Activated CD4-positive, alpha-beta T cell treated with anti-CD3 and anti-CD28 coated beads, Interleukin-2, amount 50 U/mL, for 48 hours (primary cell): ENCODE results near the gene ATXN1.

Source experiments
- DNase-seq, 2 experiments: peaks; one replicate each; pipeline ENCODE4 v3.0.0-alpha.2; 2020

ATXN1 gene

GRCh38 chr6:16321826-16322225 is 439.4 kb downstream of the ATXN1 start:
- DNase-seq = no peak

GRCh38 chr6:16321341-16321710 is 439.9 kb downstream of the ATXN1 start:
- no peak for DNase-seq

GRCh38 chr6:16320533-16321340 is 440.5 kb downstream of the ATXN1 start:
- no peak for DNase-seq

GRCh38 chr6:16319813-16320532 is 441.3 kb downstream of the ATXN1 start:
- DNase-seq = peak; percentile 59 to 68

- DNase-seq = no peak
Measured at GRCh38 chr6:16318953-16319720, 442.1 kb downstream of the ATXN1 start.

- peak; percentile 42 to 53 for DNase-seq
Measured at GRCh38 chr6:16318538-16318937, 442.7 kb downstream of the ATXN1 start.

GRCh38 chr6:16316741-16317251 is 444.5 kb downstream of the ATXN1 start:
- peak in 1 of 2 experiments; percentile 27 for DNase-seq

GRCh38 chr6:16314296-16314695 is 447.0 kb downstream of the ATXN1 start:
- DNase-seq = no peak

GRCh38 chr6:16313732-16314131 is 447.5 kb downstream of the ATXN1 start:
- DNase-seq = no peak

GRCh38 chr6:16311763-16312162 is 449.5 kb downstream of the ATXN1 start:
- DNase-seq = no peak

GRCh38 chr6:16306334-16306733 is 454.9 kb downstream of the ATXN1 start:
- no peak for DNase-seq

GRCh38 chr6:16305788-16306187 is 455.5 kb downstream of the ATXN1 start:
- DNase-seq = no peak

- DNase-seq = no peak
Measured at GRCh38 chr6:16305246-16305725, 456.0 kb downstream of the ATXN1 start.

GRCh38 chr6:16302721-16303552 is 458.3 kb downstream of the ATXN1 start:
- DNase-seq = no peak

- DNase-seq = no peak
Measured at GRCh38 chr6:16301511-16301910, 459.7 kb downstream of the ATXN1 start.

- no peak for DNase-seq
Measured at GRCh38 chr6:16299861-16300260, 461.4 kb downstream of the ATXN1 start.

- DNase-seq = no peak
Measured at GRCh38 chr6:16296061-16296670, 465.1 kb downstream of the ATXN1 start.

- DNase-seq = no peak
Measured at GRCh38 chr6:16295471-16295870, 465.8 kb downstream of the ATXN1 start.

- no peak for DNase-seq
Measured at GRCh38 chr6:16295060-16295459, 466.2 kb downstream of the ATXN1 start.

GRCh38 chr6:16294371-16294770 is 466.9 kb downstream of the ATXN1 start:
- no peak for DNase-seq

- DNase-seq = no peak
Measured at GRCh38 chr6:16292942-16293341, 468.3 kb downstream of the ATXN1 start.

GRCh38 chr6:16292432-16292831 is 468.8 kb downstream of the ATXN1 start:
- DNase-seq = no peak
